ENCODE data around the gene VTI1A.

DNA sequence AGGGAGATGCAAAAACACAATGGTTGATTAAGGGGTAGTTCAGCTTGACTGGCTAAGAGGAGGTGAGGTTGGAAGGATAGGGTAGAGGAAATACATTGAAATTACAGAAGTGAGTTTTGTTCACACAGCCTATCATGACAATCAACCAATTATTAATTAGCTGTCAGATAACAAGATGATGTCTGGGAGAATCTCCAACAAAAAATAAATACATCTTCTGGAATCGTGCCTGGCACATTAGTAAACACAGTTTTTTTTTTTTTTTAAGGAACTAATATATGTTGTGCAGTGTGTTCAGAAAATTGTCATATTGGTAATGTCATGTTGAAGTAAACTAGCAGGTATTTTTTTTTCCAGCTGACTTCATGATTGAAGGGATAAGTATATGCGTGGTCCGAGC, 171.8 kb downstream of the VTI1A start:
- TF ChIP-seq, protein P1, sequence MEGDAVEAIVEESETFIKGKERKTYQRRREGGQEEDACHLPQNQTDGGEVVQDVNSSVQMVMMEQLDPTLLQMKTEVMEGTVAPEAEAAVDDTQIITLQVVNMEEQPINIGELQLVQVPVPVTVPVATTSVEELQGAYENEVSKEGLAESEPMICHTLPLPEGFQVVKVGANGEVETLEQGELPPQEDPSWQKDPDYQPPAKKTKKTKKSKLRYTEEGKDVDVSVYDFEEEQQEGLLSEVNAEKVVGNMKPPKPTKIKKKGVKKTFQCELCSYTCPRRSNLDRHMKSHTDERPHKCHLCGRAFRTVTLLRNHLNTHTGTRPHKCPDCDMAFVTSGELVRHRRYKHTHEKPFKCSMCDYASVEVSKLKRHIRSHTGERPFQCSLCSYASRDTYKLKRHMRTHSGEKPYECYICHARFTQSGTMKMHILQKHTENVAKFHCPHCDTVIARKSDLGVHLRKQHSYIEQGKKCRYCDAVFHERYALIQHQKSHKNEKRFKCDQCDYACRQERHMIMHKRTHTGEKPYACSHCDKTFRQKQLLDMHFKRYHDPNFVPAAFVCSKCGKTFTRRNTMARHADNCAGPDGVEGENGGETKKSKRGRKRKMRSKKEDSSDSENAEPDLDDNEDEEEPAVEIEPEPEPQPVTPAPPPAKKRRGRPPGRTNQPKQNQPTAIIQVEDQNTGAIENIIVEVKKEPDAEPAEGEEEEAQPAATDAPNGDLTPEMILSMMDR (IDR thresholded peaks at IDR 0.05; ENCODE audit: poor library complexity, severe bottlenecking): no peak
- TF ChIP-seq POLR2AphosphoS5 (IDR thresholded peaks at IDR 0.05) (no peak), EZH2 (IDR thresholded peaks at IDR 0.05; ENCODE audit: borderline replicate concordance, insufficient read depth, low read length, poor library complexity, severe bottlenecking) (no peak), EP300 (conservative IDR thresholded peaks at IDR 0.05; ENCODE audit: poor library complexity, severe bottlenecking) (no peak)
